Measurements from ENCODE around the gene MSTO1. TPM values are rescaled to one million over a fixed set of nuclear protein-coding genes. Genes with fewer than 3 reads are reported as not detected.
"Not testable (repeated sequence)": the region's sequence is repeated elsewhere in the genome, so short reads cannot be mapped to it uniquely, and the experiment has no call there.

The MSTO1 gene
- polyA plus RNA-seq, 1 donor from 2014 or later = 53.8 TPM

GRCh38 chr1:155652951-155653350 lies 42.9 kb downstream of the MSTO1 start:
- Histone ChIP-seq H3K4me3 (ENCODE audit: low read length) (no peak overlapping the region), H2AFZ (ENCODE audit: low read depth, low read length) (no peak overlapping the region), H3K27ac (ENCODE audit: low read length) (no peak overlapping the region), H3K4me2 (ENCODE audit: low read length) (no peak overlapping the region), H3F3A (ENCODE audit: insufficient read depth, low read length, poor library complexity, severe bottlenecking) (no peaks in the 10 kb centered on the region), H3K79me2 (replicated peaks; ENCODE audit: insufficient read depth, low read length) (no peaks in the 10 kb centered on the region), H3K27me3 (ENCODE audit: insufficient read depth, low read depth, low read length) (no peaks in the 10 kb centered on the region), H3K9me2 (ENCODE audit: insufficient read depth, low read length) (no peaks in the 10 kb centered on the region), H3K9ac (ENCODE audit: low read length) (no peak overlapping the region), H3K9me3 (ENCODE audit: low read length) (no peaks in the 10 kb centered on the region), H3K36me3 (ENCODE audit: insufficient read depth, low read length) (no peaks in the 10 kb centered on the region), H4K20me1 (ENCODE audit: insufficient read depth) (no peaks in the 10 kb centered on the region)
- TF ChIP-seq POLR2AphosphoS5 (IDR thresholded peaks at IDR 0.05) (no peak), MXI1 (conservative IDR thresholded peaks at IDR 0.05; ENCODE audit: poor library complexity, severe bottlenecking) (no peak), REST (IDR thresholded peaks at IDR 0.05; ENCODE audit: borderline replicate concordance) (no peak), CTCF (IDR thresholded peaks at IDR 0.05; ENCODE audit: poor library complexity, severe bottlenecking) (no peak), SMC3 (conservative IDR thresholded peaks at IDR 0.05; ENCODE audit: poor library complexity) (no peak)

- H3K9me3 ChIP-seq (ENCODE audit: low read length) = no peaks in the 10 kb centered on the region
- H3K36me3 ChIP-seq (ENCODE audit: insufficient read depth, low read length) = no peaks in the 10 kb centered on the region
- no peaks in the 10 kb centered on the region for H3K79me2 ChIP-seq (replicated peaks; ENCODE audit: insufficient read depth, low read length)
- no peak overlapping the region for H3K4me3 ChIP-seq (ENCODE audit: low read length)
- H3K9ac ChIP-seq (ENCODE audit: low read length) = no peak overlapping the region
- H3K27ac ChIP-seq (ENCODE audit: low read length) = no peak overlapping the region
- H3K27me3 ChIP-seq (ENCODE audit: insufficient read depth, low read depth, low read length) = no peaks in the 10 kb centered on the region
- H4K20me1 ChIP-seq (ENCODE audit: insufficient read depth) = no peaks in the 10 kb centered on the region
- no peaks in the 10 kb centered on the region for H3F3A ChIP-seq (ENCODE audit: insufficient read depth, low read length, poor library complexity, severe bottlenecking)
- H3K9me2 ChIP-seq (ENCODE audit: insufficient read depth, low read length) = no peaks in the 10 kb centered on the region
- H2AFZ ChIP-seq (ENCODE audit: low read depth, low read length) = no peak overlapping the region
- no peak for TF ChIP-seq POLR2AphosphoS5 (IDR thresholded peaks at IDR 0.05)
- no peak for TF ChIP-seq REST (IDR thresholded peaks at IDR 0.05; ENCODE audit: borderline replicate concordance)
- TF ChIP-seq EP300 (conservative IDR thresholded peaks at IDR 0.05; ENCODE audit: poor library complexity, severe bottlenecking) = no peak
- no peak for TF ChIP-seq MXI1 (conservative IDR thresholded peaks at IDR 0.05; ENCODE audit: poor library complexity, severe bottlenecking)
- no peak for TF ChIP-seq EZH2 (IDR thresholded peaks at IDR 0.05; ENCODE audit: borderline replicate concordance, insufficient read depth, low read length, poor library complexity, severe bottlenecking)
- TF ChIP-seq CTCF (IDR thresholded peaks at IDR 0.05; ENCODE audit: poor library complexity, severe bottlenecking) = no peak
- TF ChIP-seq RAD21 (conservative IDR thresholded peaks at IDR 0.05) = no peak
- TF ChIP-seq TAF1 (IDR thresholded peaks at IDR 0.05; ENCODE audit: low read depth) = no peak
- no peak for TF ChIP-seq SMC3 (conservative IDR thresholded peaks at IDR 0.05; ENCODE audit: poor library complexity)
- no peak overlapping the region for H3K4me2 ChIP-seq (ENCODE audit: low read length)
Observed at GRCh38 chr1:155657463-155657862, 47.4 kb downstream of the MSTO1 start.

- not testable (repeated sequence) for H3K79me2 ChIP-seq (replicated peaks; ENCODE audit: insufficient read depth, low read length); H3K4me2 ChIP-seq (ENCODE audit: low read length); H3K9me3 ChIP-seq (ENCODE audit: low read length); H3K9ac ChIP-seq (ENCODE audit: low read length); H4K20me1 ChIP-seq (ENCODE audit: insufficient read depth); H2AFZ ChIP-seq (ENCODE audit: low read depth, low read length); H3K36me3 ChIP-seq (ENCODE audit: insufficient read depth, low read length); H3K27ac ChIP-seq (ENCODE audit: low read length); H3K9me2 ChIP-seq (ENCODE audit: insufficient read depth, low read length); H3K4me3 ChIP-seq (ENCODE audit: low read length); H3F3A ChIP-seq (ENCODE audit: insufficient read depth, low read length, poor library complexity, severe bottlenecking); H3K27me3 ChIP-seq (ENCODE audit: insufficient read depth, low read depth, low read length)
Observed at GRCh38 chr1:155661239-155661638, 51.2 kb downstream of the MSTO1 start.
